ENCODE results near the gene C5AR2.
"Not testable (repeated sequence)": the region's sequence is repeated elsewhere in the genome, so short reads cannot be mapped to it uniquely, and the experiment has no call there.

Gene C5AR2

DNA sequence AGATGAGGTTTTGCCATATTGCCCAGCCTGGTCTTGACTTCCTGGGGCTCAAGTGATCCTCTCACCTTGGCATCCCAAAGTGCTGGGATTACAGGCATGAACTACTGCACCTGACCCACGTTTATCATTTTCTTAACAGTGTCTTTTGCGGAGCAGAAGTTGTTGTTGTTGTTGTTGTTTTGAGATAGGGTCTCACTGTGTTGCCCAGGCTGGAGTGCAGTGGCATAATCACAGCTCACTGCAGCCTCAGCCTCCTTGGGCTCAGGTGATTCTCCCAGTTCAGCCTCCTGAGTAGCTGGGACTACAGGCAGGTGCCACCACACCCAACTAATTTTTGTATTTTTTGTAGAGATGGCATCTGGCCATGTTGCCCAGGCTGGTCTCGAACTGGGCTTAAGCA is 55.6 kb downstream of the C5AR2 start:
- DNase-seq (ENCODE audit: low read depth), result not testable (repeated sequence)

- not testable (repeated sequence) for DNase-seq (ENCODE audit: low read depth)
Observed at GRCh38 chr19:47388721-47389120, 56.7 kb downstream of the C5AR2 start.

GRCh38 chr19:47389150-47389556 is 57.2 kb downstream of the C5AR2 start:
- no peak for DNase-seq (ENCODE audit: low read depth)

GRCh38 chr19:47390533-47391488 is 58.8 kb downstream of the C5AR2 start:
- no peak for DNase-seq (ENCODE audit: low read depth)

DNA sequence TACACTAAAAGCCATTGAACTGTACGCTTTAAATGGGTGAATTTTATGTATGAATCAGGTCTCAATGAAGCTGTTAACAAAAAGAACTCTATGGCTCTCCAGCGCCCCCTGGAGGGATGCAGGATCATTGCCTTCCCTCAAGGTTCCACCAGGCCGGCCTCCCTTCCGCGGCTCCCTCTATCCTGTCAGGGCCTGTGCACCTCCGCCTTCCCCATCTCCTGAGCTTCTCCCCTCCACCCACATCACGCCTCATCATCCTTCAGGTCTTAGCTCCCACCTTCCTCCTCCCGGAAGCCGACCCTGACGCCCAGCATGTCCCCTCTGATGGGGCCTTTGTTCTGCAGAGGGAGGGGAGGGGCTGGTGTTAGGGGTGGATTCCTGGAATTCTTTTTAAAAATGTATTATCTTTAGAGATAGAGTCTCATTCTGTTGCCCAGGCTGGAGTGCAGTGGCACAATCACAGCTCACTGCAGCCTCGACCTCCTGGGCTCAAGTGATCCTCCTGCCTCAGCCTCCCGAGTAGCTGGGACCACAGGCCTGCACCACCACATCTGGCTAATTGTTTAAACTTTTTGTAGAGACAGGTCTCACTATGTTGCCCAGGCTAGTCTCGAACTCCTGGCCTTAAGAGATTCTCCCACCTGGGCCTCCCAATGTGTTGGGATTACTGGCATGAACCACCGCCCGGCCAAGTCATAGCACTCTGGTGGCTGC is 59.7 kb downstream of the C5AR2 start:
- peak; percentile 58 for DNase-seq (ENCODE audit: low read depth)

Data from iris pigment epithelial cell (primary cell).